ENCODE measurements around the gene UBE2J2. TPM values are rescaled to one million over a fixed set of nuclear protein-coding genes. Genes with fewer than 3 reads are reported as not detected.

UBE2J2 gene
- total RNA-seq, 1 experiment from 2014 or later, result 83.4 TPM

GRCh38 chr1:1300352-1300739 lies 26.7 kb upstream of the UBE2J2 start:
- no peak overlapping the region for H2BK15ac ChIP-seq (ENCODE audit: low read depth, low read length)
- H4K8ac ChIP-seq (replicated peaks; ENCODE audit: insufficient read length, low read depth, low read length), result no peak overlapping the region
- no peak overlapping the region for H3K18ac ChIP-seq (ENCODE audit: insufficient read length, low read depth, low read length)
- no peak overlapping the region for H3K4ac ChIP-seq (ENCODE audit: low read depth, low read length)
- Mint-ChIP-seq H3K36me3 (ENCODE audit: insufficient read depth in 1 of 3, low read depth in 3 of 3) (no peaks in the 10 kb centered on the region; a peak in 1 of 7 replicates), H3K27me3 (ENCODE audit: low read depth) (no peaks in the 10 kb centered on the region), H3K27ac (peak overlapping the region in 1 of 3 experiments; percentile 87; a peak in 1 of 7 replicates), H3K4me1 (peaks cover 4 to 10% of the 10 kb centered on the region in 2 experiments; a peak in 2 of 4 replicates), H3K9me3 (no peaks in the 10 kb centered on the region), H3K4me3 (no peak overlapping the region; a peak in 1 of 5 replicates)
- no peak for TF ChIP-seq CTCF (conservative IDR thresholded peaks at IDR 0.05)
- H2AK5ac ChIP-seq (ENCODE audit: insufficient read length, low read length), result no peak overlapping the region
- H3K79me1 ChIP-seq (ENCODE audit: insufficient read depth, low read depth, low read length, poor library complexity, severe bottlenecking), result no peaks in the 10 kb centered on the region
- H3K79me2 ChIP-seq (ENCODE audit: insufficient read depth, low read length), result no peaks in the 10 kb centered on the region
- no peak overlapping the region for H3K9ac ChIP-seq (ENCODE audit: extremely low read depth, insufficient read length, low read length)
- no peaks in the 10 kb centered on the region; the same call in 1 of the 2 replicates for H3K4me1 ChIP-seq (ENCODE audit: insufficient read depth, low read length)
- no peak overlapping the region for H3K27ac ChIP-seq (ENCODE audit: insufficient read length, low read depth, low read length)
- H3K27me3 ChIP-seq (ENCODE audit: insufficient read depth, low read length), result no peaks in the 10 kb centered on the region
- no peak overlapping the region for H2BK5ac ChIP-seq (ENCODE audit: insufficient read length, low read length)
- no peak overlapping the region for H3K56ac ChIP-seq (ENCODE audit: insufficient read length, low read depth, low read length)
- H2AFZ ChIP-seq (ENCODE audit: low read length), result no peak overlapping the region
- no peak overlapping the region for H2BK12ac ChIP-seq (ENCODE audit: insufficient read length, low read depth, low read length)
- no peak overlapping the region for H3K4me2 ChIP-seq (ENCODE audit: insufficient read depth, insufficient read length, low read length)
- DNase-seq, result no peak
- H2BK20ac ChIP-seq (ENCODE audit: low read depth, low read length, poor library complexity, severe bottlenecking), result no peak overlapping the region
- H3K9me3 ChIP-seq (ENCODE audit: control insufficient read depth, low read depth, low read length), result no peaks in the 10 kb centered on the region
- H2BK120ac ChIP-seq (ENCODE audit: low read depth, low read length, poor library complexity, severe bottlenecking), result no peak overlapping the region
- no peak overlapping the region for H3K14ac ChIP-seq (ENCODE audit: insufficient read depth, low read length)
- no peak overlapping the region for H4K91ac ChIP-seq (ENCODE audit: insufficient read length, low read depth, low read length)
- no peak overlapping the region for H3T11ph ChIP-seq (ENCODE audit: low read length)
- no peak overlapping the region for H3K23ac ChIP-seq (ENCODE audit: insufficient read length, low read depth, low read length)
- H4K20me1 ChIP-seq (ENCODE audit: control insufficient read depth, insufficient read depth, insufficient read length), result no peaks in the 10 kb centered on the region
- H4K5ac ChIP-seq (ENCODE audit: insufficient read length, low read depth, low read length), result no peak overlapping the region
- WGBS (ENCODE audit: extremely low coverage, insufficient read length, low lambda C conversion rate), result no CpG with 5 or more reads among the region's 12 CpGs
- no peaks in the 10 kb centered on the region for H3K23me2 ChIP-seq (ENCODE audit: insufficient read length, low read depth, low read length, poor library complexity, severe bottlenecking)

Measured in H9 (cell line).